K562 (cell line): ENCODE results near the gene MID1IP1. TPM values are rescaled to one million over a fixed set of nuclear protein-coding genes. Genes with fewer than 3 reads are reported as not detected.

Experiments used
- ARID1B ChIP-seq: fragments of 450-650 bp; IDR thresholded peaks from 2 replicates; pipeline ENCODE4 v1.6.1; 2016; ENCODE audit warnings: antibody characterized with exemption, mild to moderate bottlenecking, inconsistent platforms
- ATF7 ChIP-seq: fragments of 450-650 bp; IDR thresholded peaks from 2 replicates; pipeline ENCODE4 v1.7.1; 2014; ENCODE audit warnings: mild to moderate bottlenecking, moderate library complexity
- CXXC5 ChIP-seq: fragments of 250-450 bp; sonication (Bioruptor Pico); IDR thresholded peaks from 2 replicates; pipeline ENCODE4 v1.8.0; 2022; ENCODE audit warnings: inconsistent platforms, mild to moderate bottlenecking, moderate library complexity
- GATA2 ChIP-seq: sonication (generic); formaldehyde crosslinking; IDR thresholded peaks from 2 replicates; pipeline ENCODE4 v1.4.0; 2020; ENCODE audit warnings: mild to moderate bottlenecking, missing genetic modification reagents
- HNRNPL ChIP-seq: fragments of 200-400 bp; formaldehyde crosslinking; IDR thresholded peaks from 2 replicates; pipeline ENCODE4 v1.6.1; 2017; ENCODE audit warnings: low read depth, mild to moderate bottlenecking, low read length
- KLF16 ChIP-seq: IDR thresholded peaks from 2 replicates; pipeline ENCODE4 v1.6.1; 2016; ENCODE audit warnings: antibody characterized with exemption
- MAFK ChIP-seq: IDR thresholded peaks from 2 replicates; pipeline ENCODE4 v1.6.1; 2011; ENCODE audit warnings: low read length, improper control_type of control experiment
- MCM7 ChIP-seq, 2 experiments: fragments of 450-650 bp; IDR thresholded peaks; 2 replicates each; pipeline ENCODE4 v1.6.1; 2016 to 2018
- MTA2 ChIP-seq: fragments of 450-650 bp; IDR thresholded peaks from 2 replicates; pipeline ENCODE4 v1.6.1; 2016; ENCODE audit warnings: low read depth
- NEUROD1 ChIP-seq: fragments of 150-350 bp; IDR thresholded peaks from 2 replicates; pipeline ENCODE4 v1.6.1; 2014; ENCODE audit warnings: borderline replicate concordance, low read length, low read depth; ENCODE audit not compliant: partially characterized antibody
- NR4A1 ChIP-seq, 2 experiments: fragments of 250-450 bp in 1 of 2; fragments of 450-650 bp in 1 of 2; sonication (Bioruptor Pico) in 1 of 2; IDR thresholded peaks; 2 replicates each; pipeline versions ENCODE4 v1.4.0 to v1.6.1; 2016 to 2020; ENCODE audit warnings: mild to moderate bottlenecking in 2 of 2, missing compliant biosample characterization in 1 of 2, missing genetic modification characterization in 1 of 2, moderate library complexity in 1 of 2
- PYGO2 ChIP-seq: fragments of 450-650 bp; IDR thresholded peaks from 2 replicates; pipeline ENCODE4 v1.6.1; 2016; ENCODE audit warnings: mild to moderate bottlenecking, missing genetic modification characterization, moderate library complexity, missing compliant biosample characterization
- RBFOX2 ChIP-seq: fragments of 200-400 bp; formaldehyde crosslinking; IDR thresholded peaks from 2 replicates; pipeline ENCODE4 v1.6.1; 2017; ENCODE audit warnings: low read depth, mild to moderate bottlenecking, low read length, moderate library complexity
- SMAD4 ChIP-seq: fragments of 250-450 bp; sonication (Bioruptor Pico); conservative IDR thresholded peaks from 2 replicates; pipeline ENCODE4 v1.8.0; 2021; ENCODE audit warnings: inconsistent platforms, mild to moderate bottlenecking, moderate library complexity
- SMARCA5 ChIP-seq: fragments of 450-650 bp; IDR thresholded peaks from 2 replicates; pipeline ENCODE4 v1.6.1; 2016
- TRIM24 ChIP-seq, 2 experiments: fragments of 450-650 bp; IDR thresholded peaks; 2 replicates each; pipeline ENCODE4 v1.6.1; 2016
- polyA plus RNA-seq, 8 experiments: library from polyadenylated mRNA; depleted of rRNA in 4 of 8; stranded (reverse) in 5 of 8; unstranded in 3 of 8; fragments of >200 nt; fragmentation: Nextera tagmentation in 2 of 8; fragmentation: Illumina TruSeq in 1 of 8; extraction: Ambion mirVana in 2 of 8; extraction: Trizol in 1 of 8; gene quantifications; 2 replicates each; pipeline versions ENCODE4 v1.2.1 to v1.2.3, GENCODE V29; 2011 to 2014; ENCODE audit warnings: inconsistent platforms in 1 of 8, missing spikeins in 1 of 8
- total RNA-seq, 7 experiments: library from RNA; depleted of rRNA in 6 of 7; stranded (reverse); fragments of >200 nt in 6 of 7; fragmentation: Illumina TruSeq in 2 of 7; extraction: Trizol in 2 of 7; gene quantifications; 2 replicates each; pipeline versions ENCODE4 v1.2.1 to v1.2.3, GENCODE V29; 2011 to 2021; ENCODE audit warnings: low replicate concordance in 1 of 7
- TF ChIP-seq, protein P1 (sequence below), 2 experiments: IDR thresholded peaks in 1 of 2; conservative IDR thresholded peaks in 1 of 2; 2 replicates each; pipeline ENCODE4 v1.6.1; 2016; ENCODE audit warnings: low read depth in 2 of 2, mild to moderate bottlenecking in 1 of 2, missing compliant biosample characterization in 1 of 2, missing genetic modification characterization in 1 of 2, moderate library complexity in 1 of 2
- TF ChIP-seq, protein P2 (sequence below): fragments of 450-650 bp; formaldehyde crosslinking; IDR thresholded peaks from 2 replicates; pipeline ENCODE4 v1.4.0; 2022; ENCODE audit warnings: missing genetic modification characterization
- TF ChIP-seq, protein P3 (sequence below), 2 experiments: IDR thresholded peaks; 2 replicates each; pipeline ENCODE4 v1.6.1; 2012; ENCODE audit warnings: improper control_type of control experiment in 2 of 2, low read depth in 2 of 2, low read length in 2 of 2, borderline replicate concordance in 1 of 2
- TF ChIP-seq, protein P4 (sequence below): sonication (generic); formaldehyde crosslinking; IDR thresholded peaks from 2 replicates; pipeline ENCODE4 v1.8.0; 2023; ENCODE audit warnings: mild to moderate bottlenecking, missing genetic modification reagents

The MID1IP1 gene
- total and polyA plus RNA-seq, 9 of the 15 experiments (the other 6 are each of a cell fraction or from before 2014, with no cell fraction given) = 0.51 to 102 (median 27.5) TPM

DNA sequence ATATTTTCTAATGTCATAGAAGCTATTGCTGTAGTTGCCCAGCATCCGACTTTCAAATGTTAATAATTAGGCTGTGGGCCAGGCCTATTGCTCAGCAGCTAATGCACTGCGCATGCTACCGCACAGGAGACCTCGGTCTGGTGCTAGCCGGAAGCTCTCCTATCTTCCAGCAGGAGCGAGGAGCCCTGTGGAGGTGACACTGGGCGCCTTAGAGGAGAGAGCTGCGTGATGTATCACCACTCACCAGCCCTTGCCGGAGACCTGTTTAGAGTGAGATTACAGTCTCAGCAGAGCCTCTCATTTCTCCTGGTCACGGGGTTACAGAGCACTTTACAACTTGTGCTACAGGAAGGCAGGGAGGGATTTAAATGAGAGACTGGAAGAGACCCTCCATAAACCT is 31.1 kb upstream of the MID1IP1 start (continued):
- no peak for TF ChIP-seq NR4A1 (CRISPR knock-in tag; IDR thresholded peaks at IDR 0.05)
- TF ChIP-seq NR4A1 (tag; IDR thresholded peaks at IDR 0.05) = no peak
- TF ChIP-seq, protein P1, sequence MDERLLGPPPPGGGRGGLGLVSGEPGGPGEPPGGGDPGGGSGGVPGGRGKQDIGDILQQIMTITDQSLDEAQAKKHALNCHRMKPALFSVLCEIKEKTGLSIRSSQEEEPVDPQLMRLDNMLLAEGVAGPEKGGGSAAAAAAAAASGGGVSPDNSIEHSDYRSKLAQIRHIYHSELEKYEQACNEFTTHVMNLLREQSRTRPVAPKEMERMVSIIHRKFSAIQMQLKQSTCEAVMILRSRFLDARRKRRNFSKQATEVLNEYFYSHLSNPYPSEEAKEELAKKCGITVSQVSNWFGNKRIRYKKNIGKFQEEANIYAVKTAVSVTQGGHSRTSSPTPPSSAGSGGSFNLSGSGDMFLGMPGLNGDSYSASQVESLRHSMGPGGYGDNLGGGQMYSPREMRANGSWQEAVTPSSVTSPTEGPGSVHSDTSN (CRISPR knock-in tag; IDR thresholded peaks at IDR 0.05; ENCODE audit: low read depth) = no peak
- TF ChIP-seq, protein P1 (tag; conservative IDR thresholded peaks at IDR 0.05; ENCODE audit: low read depth) = peak; percentile 74
- TF ChIP-seq MAFK = no peak
- peak; percentile 87 for TF ChIP-seq GATA2 (CRISPR knock-in tag)
- peak; percentile 65; the same call in 1 of the 2 replicates for TF ChIP-seq SMAD4 (CRISPR knock-in tag)
- TF ChIP-seq TRIM24 (IDR thresholded peaks at IDR 0.05) = peak in 1 of 2 experiments; percentile 75; a peak in 3 of 4 replicates
- TF ChIP-seq NEUROD1 = peak; percentile 20
- TF ChIP-seq MTA2 = peak; percentile 70
- no peak for TF ChIP-seq MCM7 (IDR thresholded peaks at IDR 0.05)
- peak; percentile 27; the same call in 1 of the 2 replicates for TF ChIP-seq KLF16
- TF ChIP-seq, protein P2, sequence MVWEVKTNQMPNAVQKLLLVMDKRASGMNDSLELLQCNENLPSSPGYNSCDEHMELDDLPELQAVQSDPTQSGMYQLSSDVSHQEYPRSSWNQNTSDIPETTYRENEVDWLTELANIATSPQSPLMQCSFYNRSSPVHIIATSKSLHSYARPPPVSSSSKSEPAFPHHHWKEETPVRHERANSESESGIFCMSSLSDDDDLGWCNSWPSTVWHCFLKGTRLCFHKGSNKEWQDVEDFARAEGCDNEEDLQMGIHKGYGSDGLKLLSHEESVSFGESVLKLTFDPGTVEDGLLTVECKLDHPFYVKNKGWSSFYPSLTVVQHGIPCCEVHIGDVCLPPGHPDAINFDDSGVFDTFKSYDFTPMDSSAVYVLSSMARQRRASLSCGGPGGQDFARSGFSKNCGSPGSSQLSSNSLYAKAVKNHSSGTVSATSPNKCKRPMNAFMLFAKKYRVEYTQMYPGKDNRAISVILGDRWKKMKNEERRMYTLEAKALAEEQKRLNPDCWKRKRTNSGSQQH (CRISPR knock-in tag) = no peak
- TF ChIP-seq, protein P3, sequence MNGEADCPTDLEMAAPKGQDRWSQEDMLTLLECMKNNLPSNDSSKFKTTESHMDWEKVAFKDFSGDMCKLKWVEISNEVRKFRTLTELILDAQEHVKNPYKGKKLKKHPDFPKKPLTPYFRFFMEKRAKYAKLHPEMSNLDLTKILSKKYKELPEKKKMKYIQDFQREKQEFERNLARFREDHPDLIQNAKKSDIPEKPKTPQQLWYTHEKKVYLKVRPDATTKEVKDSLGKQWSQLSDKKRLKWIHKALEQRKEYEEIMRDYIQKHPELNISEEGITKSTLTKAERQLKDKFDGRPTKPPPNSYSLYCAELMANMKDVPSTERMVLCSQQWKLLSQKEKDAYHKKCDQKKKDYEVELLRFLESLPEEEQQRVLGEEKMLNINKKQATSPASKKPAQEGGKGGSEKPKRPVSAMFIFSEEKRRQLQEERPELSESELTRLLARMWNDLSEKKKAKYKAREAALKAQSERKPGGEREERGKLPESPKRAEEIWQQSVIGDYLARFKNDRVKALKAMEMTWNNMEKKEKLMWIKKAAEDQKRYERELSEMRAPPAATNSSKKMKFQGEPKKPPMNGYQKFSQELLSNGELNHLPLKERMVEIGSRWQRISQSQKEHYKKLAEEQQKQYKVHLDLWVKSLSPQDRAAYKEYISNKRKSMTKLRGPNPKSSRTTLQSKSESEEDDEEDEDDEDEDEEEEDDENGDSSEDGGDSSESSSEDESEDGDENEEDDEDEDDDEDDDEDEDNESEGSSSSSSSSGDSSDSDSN (IDR thresholded peaks at IDR 0.05; ENCODE audit: borderline replicate concordance in 1 of 2, low read depth in 2 of 2, low read length in 2 of 2) = peak in 1 of 2 experiments; percentile 78; a peak in 1 of 4 replicates
- no peak for TF ChIP-seq PYGO2
- TF ChIP-seq SMARCA5 = no peak
- TF ChIP-seq, protein P4, sequence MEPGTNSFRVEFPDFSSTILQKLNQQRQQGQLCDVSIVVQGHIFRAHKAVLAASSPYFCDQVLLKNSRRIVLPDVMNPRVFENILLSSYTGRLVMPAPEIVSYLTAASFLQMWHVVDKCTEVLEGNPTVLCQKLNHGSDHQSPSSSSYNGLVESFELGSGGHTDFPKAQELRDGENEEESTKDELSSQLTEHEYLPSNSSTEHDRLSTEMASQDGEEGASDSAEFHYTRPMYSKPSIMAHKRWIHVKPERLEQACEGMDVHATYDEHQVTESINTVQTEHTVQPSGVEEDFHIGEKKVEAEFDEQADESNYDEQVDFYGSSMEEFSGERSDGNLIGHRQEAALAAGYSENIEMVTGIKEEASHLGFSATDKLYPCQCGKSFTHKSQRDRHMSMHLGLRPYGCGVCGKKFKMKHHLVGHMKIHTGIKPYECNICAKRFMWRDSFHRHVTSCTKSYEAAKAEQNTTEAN (CRISPR knock-in tag) = no peak
- TF ChIP-seq CXXC5 (CRISPR knock-in tag) = peak; percentile 82
- peak; percentile 47; the same call in 1 of the 2 replicates for TF ChIP-seq ATF7
- 0 out of 2 replicates have a peak, but pooled peaks have one; percentile 15 for TF ChIP-seq RBFOX2
- TF ChIP-seq HNRNPL = no peak
- TF ChIP-seq ARID1B = peak; percentile 91
